Fibroblast of pulmonary artery (primary cell): Measurements from ENCODE around the gene GNAS-AS1.

Source experiments
- DNase-seq: peaks from one replicate; pipeline ENCODE4 v3.0.0-alpha.2; 2010; ENCODE audit warnings: low read depth
- H3K4me3 ChIP-seq: replicated peaks from 2 replicates; pipeline ENCODE4 v1.5.1; 2011; ENCODE audit warnings: low read depth, mild to moderate bottlenecking, control low read depth, low read length, moderate library complexity
- CTCF ChIP-seq: IDR thresholded peaks from 2 replicates; pipeline ENCODE4 v1.5.1; 2011; ENCODE audit warnings: mild to moderate bottlenecking, control low read depth, low read length, inconsistent platforms; ENCODE audit errors: missing control alignments

GNAS-AS1 gene

GRCh38 chr20:58891086-58891717 is 40.5 kb upstream of the GNAS-AS1 start:
- H3K4me3 ChIP-seq: peak overlapping the region; percentile 80
- peak; percentile 67 for DNase-seq
- TF ChIP-seq CTCF: no peak

- TF ChIP-seq CTCF: no peak
- H3K4me3 ChIP-seq: peak overlapping the region; percentile 80
- peak; percentile 86 for DNase-seq
Measured at GRCh38 chr20:58890518-58891085, 39.9 kb upstream of the GNAS-AS1 start.

- H3K4me3 ChIP-seq: peak overlapping the region; percentile 80
- no peak for TF ChIP-seq CTCF
- DNase-seq: no peak
Measured at GRCh38 chr20:58889798-58890517, 39.3 kb upstream of the GNAS-AS1 start.

- DNase-seq: no peak
- peak overlapping the region; percentile 80 for H3K4me3 ChIP-seq
- TF ChIP-seq CTCF: no peak
Measured at GRCh38 chr20:58889334-58889760, 38.6 kb upstream of the GNAS-AS1 start.

- no peak for TF ChIP-seq CTCF
- H3K4me3 ChIP-seq: peak overlapping the region; percentile 80
- DNase-seq: peak; percentile 77
Measured at GRCh38 chr20:58888521-58889333, 38.0 kb upstream of the GNAS-AS1 start.

GRCh38 chr20:58888103-58888502 is 37.4 kb upstream of the GNAS-AS1 start:
- no peak for TF ChIP-seq CTCF
- H3K4me3 ChIP-seq: peak overlapping the region; percentile 80
- no peak for DNase-seq
